NCI-H2227 (cell line): ENCODE results near the gene MESP1.

Source experiments
- DNase-seq: peaks from one replicate; lab custom pipeline; 2025; ENCODE audit not compliant: unreplicated experiment; lab: John Stamatoyannopoulos, UW

Gene MESP1

GRCh38 chr15:89732451-89733172 is 18.4 kb downstream of the MESP1 start:
- DNase-seq = no peak

- DNase-seq = no peak
These were observed 19.8 kb downstream of the MESP1 start for GRCh38 chr15:89731275-89731674.

GRCh38 chr15:89728254-89728653 is 22.8 kb downstream of the MESP1 start:
- DNase-seq = no peak

GRCh38 chr15:89725064-89725463 is 26.0 kb downstream of the MESP1 start:
- DNase-seq = no peak

GRCh38 chr15:89724621-89725020 is 26.4 kb downstream of the MESP1 start:
- no peak for DNase-seq

- no peak for DNase-seq
These were observed 28.0 kb downstream of the MESP1 start for GRCh38 chr15:89723031-89723430.

GRCh38 chr15:89714775-89715174 is 36.3 kb downstream of the MESP1 start:
- no peak for DNase-seq

- no peak for DNase-seq
These were observed 43.5 kb downstream of the MESP1 start for GRCh38 chr15:89707577-89707976.

- DNase-seq = no peak
These were observed 46.6 kb downstream of the MESP1 start for GRCh38 chr15:89704411-89704810.
